OCI-LY1 (cell line): ENCODE measurements around the gene NEDD4L.

Experiments used
- H2AFZ ChIP-seq: fragments of 200-600 bp; sonication (generic), shearing (Covaris generic); 2 replicates; pipeline ENCODE4 v1.6.0; 2014; ENCODE audit warnings: antibody characterized with exemption, mild to moderate bottlenecking, low read length
- H3F3A ChIP-seq: fragments of 200-600 bp; sonication (generic), shearing (Covaris generic); 2 replicates; pipeline ENCODE4 v1.6.0; 2014; ENCODE audit warnings: mild to moderate bottlenecking, antibody characterized with exemption, low read length, moderate library complexity; ENCODE audit not compliant: insufficient read depth
- H3K27ac ChIP-seq: fragments of 200-600 bp; sonication (generic); 2 replicates; pipeline ENCODE4 v1.5.1; 2014; ENCODE audit warnings: low read length, mixed run types, mild to moderate bottlenecking, low read depth; ENCODE audit not compliant: poor library complexity, severe bottlenecking
- H3K27me3 ChIP-seq: fragments of 200-600 bp; sonication (generic); 2 replicates; pipeline ENCODE4 v1.6.0; 2014; ENCODE audit warnings: antibody characterized with exemption, mild to moderate bottlenecking, low read length, moderate library complexity; ENCODE audit not compliant: insufficient read depth
- H3K36me3 ChIP-seq: fragments of 200-600 bp; sonication (generic); 2 replicates; pipeline ENCODE4 v1.6.1; 2014; ENCODE audit warnings: mild to moderate bottlenecking, antibody characterized with exemption, low read length, moderate library complexity, mixed read lengths; ENCODE audit not compliant: insufficient read depth
- H3K4me1 ChIP-seq: fragments of 200-600 bp; sonication (generic); 2 replicates; pipeline ENCODE4 v1.5.1; 2014; ENCODE audit warnings: mild to moderate bottlenecking, low read length, moderate library complexity; ENCODE audit not compliant: insufficient read depth, severe bottlenecking
- H3K4me2 ChIP-seq: fragments of 200-600 bp; sonication (generic), shearing (Covaris generic); 2 replicates; pipeline ENCODE4 v1.6.1; 2014; ENCODE audit warnings: low read length
- H3K4me3 ChIP-seq: fragments of 200-600 bp; sonication (generic); 2 replicates; pipeline ENCODE4 v1.5.1; 2014; ENCODE audit warnings: low read length, low read depth, mild to moderate bottlenecking, mixed read lengths; ENCODE audit not compliant: poor library complexity, severe bottlenecking
- H3K79me2 ChIP-seq: fragments of 200-600 bp; shearing (Covaris generic); 2 replicates; pipeline ENCODE4 v1.6.1; 2016; ENCODE audit warnings: mixed run types, low read length, mixed read lengths; ENCODE audit not compliant: insufficient read depth
- H3K9ac ChIP-seq: fragments of 200-600 bp; sonication (generic), shearing (Covaris generic); 2 replicates; pipeline ENCODE4 v1.6.1; 2014; ENCODE audit warnings: mild to moderate bottlenecking, low read length, mixed read lengths
- H3K9me2 ChIP-seq: fragments of 200-600 bp; sonication (generic), shearing (Covaris generic); 2 replicates; pipeline ENCODE4 v1.6.1; 2014; ENCODE audit warnings: low read depth, mild to moderate bottlenecking, low read length, mixed read lengths
- H3K9me3 ChIP-seq: fragments of 200-600 bp; shearing (Covaris generic); 2 replicates; pipeline ENCODE4 v1.6.1; 2014; ENCODE audit warnings: low read length, mixed read lengths
- H4K20me1 ChIP-seq: fragments of 200-600 bp; sonication (generic), shearing (Covaris generic); 2 replicates; pipeline ENCODE4 v1.6.0; 2016; ENCODE audit warnings: mild to moderate bottlenecking, low read length; ENCODE audit not compliant: insufficient read depth
- EZH2 ChIP-seq: fragments of 200-600 bp; sonication (generic), shearing (Covaris generic); IDR thresholded peaks from 2 replicates; pipeline ENCODE4 v1.8.0; 2017; ENCODE audit warnings: borderline replicate concordance, mixed run types, mild to moderate bottlenecking, antibody characterized with exemption, low read length, moderate library complexity, mixed read lengths
- TF ChIP-seq, protein P1 (sequence below): fragments of 200-600 bp; sonication (generic), shearing (Covaris generic); IDR thresholded peaks from 2 replicates; pipeline ENCODE4 v1.5.1; 2017; ENCODE audit warnings: mild to moderate bottlenecking, antibody characterized with exemption, low read length, moderate library complexity, mixed read lengths

Gene NEDD4L

DNA sequence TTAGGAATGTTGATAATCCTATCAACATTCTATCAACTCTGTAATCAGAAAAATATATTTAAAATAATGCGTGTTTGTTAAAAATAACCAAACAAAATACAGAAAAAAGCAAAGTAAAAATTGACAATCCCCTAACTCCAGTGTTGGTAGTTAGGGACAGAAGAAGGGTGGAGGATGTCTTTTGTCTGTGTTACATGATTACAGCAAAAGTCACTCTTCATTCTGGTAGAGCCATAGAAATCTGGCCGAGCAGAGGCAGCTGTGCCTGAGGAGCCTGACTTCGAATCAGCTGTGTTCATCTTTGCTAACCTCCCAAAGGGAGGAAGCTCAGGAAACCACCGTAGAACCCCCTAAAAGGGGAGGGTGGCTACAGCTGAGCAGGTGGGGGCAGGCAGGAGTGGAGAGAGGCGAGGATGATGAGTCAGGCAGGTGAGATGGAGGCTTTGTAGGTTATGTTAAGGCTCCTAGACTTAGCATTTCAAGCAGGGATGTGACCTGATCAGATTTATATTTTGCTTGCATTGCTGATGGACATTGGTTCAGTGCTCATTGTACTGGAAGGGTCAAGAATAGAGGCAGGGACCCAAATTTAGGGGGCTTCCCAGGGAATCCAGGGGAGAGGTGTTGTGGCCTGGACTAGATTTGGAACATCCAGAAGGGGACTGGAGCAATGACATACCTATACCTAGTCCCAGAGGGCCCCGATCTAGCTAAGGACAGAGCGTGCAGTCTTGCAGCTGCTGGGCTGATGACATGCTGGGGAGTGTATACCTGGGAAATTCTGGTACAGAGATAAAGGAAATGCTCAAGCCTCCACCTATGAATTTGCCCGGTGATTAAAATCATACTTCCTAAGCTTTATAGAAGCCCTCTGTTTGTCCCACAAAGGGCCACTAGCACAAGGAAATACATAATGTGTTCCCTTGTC, 95.7 kb downstream of the NEDD4L start:
- H2AFZ ChIP-seq, result no peak overlapping the region
- no peak overlapping the region for H3K4me2 ChIP-seq

GRCh38 chr18:58140387-58141325, 96.6 kb downstream of the NEDD4L start:
- no peak overlapping the region for H3K9ac ChIP-seq
- H4K20me1 ChIP-seq, result no peaks in the 10 kb centered on the region
- no peaks in the 10 kb centered on the region for H3K79me2 ChIP-seq
- no peak overlapping the region for H3K4me3 ChIP-seq
- H3K27me3 ChIP-seq, result no peaks in the 10 kb centered on the region; the same call in none of the 2 replicates
- no peaks in the 10 kb centered on the region for H3K9me2 ChIP-seq
- H3F3A ChIP-seq, result no peaks in the 10 kb centered on the region
- TF ChIP-seq, protein P1, sequence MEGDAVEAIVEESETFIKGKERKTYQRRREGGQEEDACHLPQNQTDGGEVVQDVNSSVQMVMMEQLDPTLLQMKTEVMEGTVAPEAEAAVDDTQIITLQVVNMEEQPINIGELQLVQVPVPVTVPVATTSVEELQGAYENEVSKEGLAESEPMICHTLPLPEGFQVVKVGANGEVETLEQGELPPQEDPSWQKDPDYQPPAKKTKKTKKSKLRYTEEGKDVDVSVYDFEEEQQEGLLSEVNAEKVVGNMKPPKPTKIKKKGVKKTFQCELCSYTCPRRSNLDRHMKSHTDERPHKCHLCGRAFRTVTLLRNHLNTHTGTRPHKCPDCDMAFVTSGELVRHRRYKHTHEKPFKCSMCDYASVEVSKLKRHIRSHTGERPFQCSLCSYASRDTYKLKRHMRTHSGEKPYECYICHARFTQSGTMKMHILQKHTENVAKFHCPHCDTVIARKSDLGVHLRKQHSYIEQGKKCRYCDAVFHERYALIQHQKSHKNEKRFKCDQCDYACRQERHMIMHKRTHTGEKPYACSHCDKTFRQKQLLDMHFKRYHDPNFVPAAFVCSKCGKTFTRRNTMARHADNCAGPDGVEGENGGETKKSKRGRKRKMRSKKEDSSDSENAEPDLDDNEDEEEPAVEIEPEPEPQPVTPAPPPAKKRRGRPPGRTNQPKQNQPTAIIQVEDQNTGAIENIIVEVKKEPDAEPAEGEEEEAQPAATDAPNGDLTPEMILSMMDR, result peak; percentile 8; the same call in 1 of the 2 replicates
- TF ChIP-seq EZH2, result no peak
- H3K36me3 ChIP-seq, result no peaks in the 10 kb centered on the region
- H2AFZ ChIP-seq, result no peak overlapping the region
- no peaks in the 10 kb centered on the region for H3K4me1 ChIP-seq
- H3K27ac ChIP-seq, result no peak overlapping the region
- H3K4me2 ChIP-seq, result no peak overlapping the region
- H3K9me3 ChIP-seq, result no peaks in the 10 kb centered on the region

More for the DNA sequence above, 95.7 kb downstream of the NEDD4L start:
- H3K27me3 ChIP-seq, result no peaks in the 10 kb centered on the region; the same call in none of the 2 replicates
- no peak overlapping the region for H3K27ac ChIP-seq
- no peaks in the 10 kb centered on the region for H3K4me1 ChIP-seq
- H3K9me3 ChIP-seq, result no peaks in the 10 kb centered on the region
- no peak for TF ChIP-seq EZH2
- TF ChIP-seq, protein P1, result no peak
- H3K9me2 ChIP-seq, result no peaks in the 10 kb centered on the region
- no peaks in the 10 kb centered on the region for H3F3A ChIP-seq
- no peak overlapping the region for H3K4me3 ChIP-seq
- no peaks in the 10 kb centered on the region for H3K79me2 ChIP-seq
- H3K9ac ChIP-seq, result no peak overlapping the region
- no peaks in the 10 kb centered on the region for H3K36me3 ChIP-seq
- no peaks in the 10 kb centered on the region for H4K20me1 ChIP-seq

GRCh38 chr18:58143386-58143785, 99.4 kb downstream of the NEDD4L start:
- Histone ChIP-seq H3K9ac (no peak overlapping the region), H3K27ac (no peak overlapping the region), H3K4me1 (no peaks in the 10 kb centered on the region), H3K36me3 (no peaks in the 10 kb centered on the region), H3K27me3 (no peaks in the 10 kb centered on the region; the same call in 1 of the 2 replicates), H3K4me3 (no peak overlapping the region), H3K79me2 (no peaks in the 10 kb centered on the region), H3F3A (no peaks in the 10 kb centered on the region), H3K4me2 (no peak overlapping the region), H3K9me2 (no peaks in the 10 kb centered on the region), H2AFZ (no peak overlapping the region), H4K20me1 (no peaks in the 10 kb centered on the region), H3K9me3 (no peaks in the 10 kb centered on the region)
- no peak for TF ChIP-seq EZH2
- TF ChIP-seq, protein P1, result no peak
